NCI-H187 (cell line): ENCODE data around the gene DPP3.
A peak's percentile ranks its signal among the peaks of the same experiment; 100 is the strongest.

ENCODE experiments used
- DNase-seq, 2 experiments: peaks; one replicate each; lab custom pipeline; 2025; lab: John Stamatoyannopoulos, UW

DPP3 gene

GRCh38 chr11:66556086-66556485 is 75.9 kb downstream of the DPP3 start:
- peak in 1 of 2 experiments; percentile 11 for DNase-seq

GRCh38 chr11:66557733-66558326 is 77.6 kb downstream of the DPP3 start:
- no peak for DNase-seq
